ENCODE results near the gene IGSF8. TPM values are rescaled to one million over a fixed set of nuclear protein-coding genes. Genes with fewer than 3 reads are reported as not detected.

Gene IGSF8
- total and polyA plus RNA-seq, 4 donors: 23.5 to 39.5 (median 26.8) TPM

- Histone ChIP-seq H3K4me1 (ENCODE audit: control insufficient read depth in 5 of 5, insufficient read depth in 5 of 5, low read length in 5 of 5) (peaks cover 0 to 43% (median 12%) of the 10 kb centered on the region in 5 donors), H3K9me3 (ENCODE audit: control insufficient read depth in 4 of 4, insufficient read depth in 3 of 4, low read length in 3 of 4) (no peaks in the 10 kb centered on the region), H3K4me3 (no peak within 1 kb of the TSS), H3K9ac (ENCODE audit: insufficient read depth in 1 of 2, low read length in 2 of 2) (no peak within 1 kb of the TSS), H3K27me3 (ENCODE audit: control insufficient read depth in 3 of 3, insufficient read depth in 3 of 3, low read length in 2 of 3) (peaks cover 0 to 2% (median 0%) of the 10 kb centered on the region in 3 donors), H3K36me3 (ENCODE audit: control insufficient read depth in 4 of 4, insufficient read depth in 4 of 4, low read length in 4 of 4) (no peaks in the 10 kb centered on the region), H3K27ac (ENCODE audit: low read depth in 1 of 2, low read length in 1 of 2) (peak within 1 kb of the TSS in 1 of 2 donors; percentile 38)
- DNase-seq (peak; percentile 42 to 79 (median 65)), ATAC-seq (ENCODE audit: insufficient read depth, low FRiP score) (no peak)
- WGBS, 2 donors: 44 to 55% methylated on average over 15 to 16 of the region's 16 CpGs
- TF ChIP-seq CTCF (IDR thresholded peaks at IDR 0.05; ENCODE audit: control extremely low read depth, extremely low read depth): no peak
These were observed 17.3 kb upstream of the IGSF8 start, which contains the start of gene ATP1A2 for GRCh38 chr1:160115545-160116282. Gene ATP1A2 (plus strand): TSS chr1:160115759. CDS start chr1:160115862, 103 bp downstream.

- no peak for ATAC-seq (ENCODE audit: insufficient read depth, low FRiP score)
- WGBS, 2 donors: 83 to 91% methylated on average over 4 of the region's 4 CpGs
- H3K4me3 ChIP-seq: no peak overlapping the region
- DNase-seq: peak in 1 of 3 donors; percentile 25
- H3K27me3 ChIP-seq (ENCODE audit: control insufficient read depth in 3 of 3, insufficient read depth in 3 of 3, low read length in 2 of 3): peaks cover 0 to 2% (median 0%) of the 10 kb centered on the region in 3 donors
- peaks cover 0 to 48% (median 12%) of the 10 kb centered on the region in 5 donors for H3K4me1 ChIP-seq (ENCODE audit: control insufficient read depth in 5 of 5, insufficient read depth in 5 of 5, low read length in 5 of 5)
- no peak overlapping the region for H3K27ac ChIP-seq (ENCODE audit: low read depth in 1 of 2, low read length in 1 of 2)
- TF ChIP-seq CTCF (IDR thresholded peaks at IDR 0.05; ENCODE audit: control extremely low read depth, extremely low read depth): no peak
- H3K9ac ChIP-seq (ENCODE audit: insufficient read depth in 1 of 2, low read length in 2 of 2): no peak overlapping the region
- no peaks in the 10 kb centered on the region for H3K9me3 ChIP-seq (ENCODE audit: control insufficient read depth in 4 of 4, insufficient read depth in 3 of 4, low read length in 3 of 4)
- no peaks in the 10 kb centered on the region for H3K36me3 ChIP-seq (ENCODE audit: control insufficient read depth in 4 of 4, insufficient read depth in 4 of 4, low read length in 4 of 4)
These were observed 15.7 kb upstream of the IGSF8 start for GRCh38 chr1:160114085-160114484.

- ATAC-seq (ENCODE audit: insufficient read depth, low FRiP score): no peak
- H3K9ac ChIP-seq (ENCODE audit: insufficient read depth in 1 of 2, low read length in 2 of 2): no peak overlapping the region
- TF ChIP-seq CTCF (IDR thresholded peaks at IDR 0.05; ENCODE audit: control extremely low read depth, extremely low read depth): no peak
- H3K27ac ChIP-seq (ENCODE audit: low read depth in 1 of 2, low read length in 1 of 2): no peak overlapping the region
- H3K36me3 ChIP-seq (ENCODE audit: control insufficient read depth in 4 of 4, insufficient read depth in 4 of 4, low read length in 4 of 4): no peaks in the 10 kb centered on the region
- H3K4me3 ChIP-seq: no peak overlapping the region
- no peak for DNase-seq
- peaks cover 0 to 46% (median 9%) of the 10 kb centered on the region in 5 donors for H3K4me1 ChIP-seq (ENCODE audit: control insufficient read depth in 5 of 5, insufficient read depth in 5 of 5, low read length in 5 of 5)
- peaks cover 0 to 2% (median 0%) of the 10 kb centered on the region in 3 donors for H3K27me3 ChIP-seq (ENCODE audit: control insufficient read depth in 3 of 3, insufficient read depth in 3 of 3, low read length in 2 of 3)
- H3K9me3 ChIP-seq (ENCODE audit: control insufficient read depth in 4 of 4, insufficient read depth in 3 of 4, low read length in 3 of 4): no peaks in the 10 kb centered on the region
- WGBS, 2 donors: 81 to 90% methylated on average over 8 of the region's 8 CpGs
These were observed 15.0 kb upstream of the IGSF8 start for GRCh38 chr1:160113407-160113806.

Measured in lung (tissue), 12 donors.